H1 (cell line): ENCODE measurements around the gene APMAP. TPM values are rescaled to one million over a fixed set of nuclear protein-coding genes. Genes with fewer than 3 reads are reported as not detected.

ENCODE experiments used
- CTCF ChIA-PET: fragments of 300-600 bp; sonication (Branson Sonifier 250); formaldehyde crosslinking; loops from one replicate; lab custom pipeline; 2021; ENCODE audit not compliant: partially characterized antibody; lab: Charles Lee
- POLR2A ChIA-PET: fragments of 300-600 bp; sonication (Branson Sonifier 250); formaldehyde crosslinking; loops from one replicate; lab custom pipeline; 2021; ENCODE audit warnings: inconsistent platforms; ENCODE audit not compliant: partially characterized antibody; lab: Charles Lee
- DNase-seq, 2 experiments: peaks; one replicate each; pipeline versions ENCODE4 v3.0.0 to v3.0.0-alpha.2; 2010 to 2022; ENCODE audit warnings: low spot score in 2 of 2, low read depth in 1 of 2, mixed read lengths in 1 of 2
- FAIRE-seq: peaks from 2 replicates; lab custom pipeline; 2011; peaks lifted over from hg19 to GRCh38; lab: Jason Lieb, UNC
- H2AFZ ChIP-seq: 2 replicates; pipeline ENCODE4 v1.8.1; 2012; ENCODE audit warnings: low read length, inconsistent platforms
- H2AK5ac ChIP-seq: 2 replicates; pipeline ENCODE4 v1.6.1; 2013; ENCODE audit warnings: low read depth, low read length
- H2BK120ac ChIP-seq: replicated peaks from 2 replicates; pipeline ENCODE3; 2013; ENCODE audit warnings: low read depth, low read length, inconsistent platforms
- H2BK12ac ChIP-seq: 2 replicates; pipeline ENCODE4 v1.6.1; 2013; ENCODE audit warnings: low read depth, low read length
- H2BK15ac ChIP-seq: 2 replicates; pipeline ENCODE4 v1.6.1; 2013; ENCODE audit warnings: low read length
- H2BK20ac ChIP-seq: 2 replicates; pipeline ENCODE4 v1.6.1; 2013; ENCODE audit warnings: low read length
- H2BK5ac ChIP-seq: 2 replicates; pipeline ENCODE4 v1.6.1; 2013; ENCODE audit warnings: low read depth, low read length
- H3K14ac ChIP-seq: 2 replicates; pipeline ENCODE4 v1.6.1; 2013; ENCODE audit warnings: inconsistent platforms; ENCODE audit not compliant: insufficient read length
- H3K18ac ChIP-seq: 2 replicates; pipeline ENCODE4 v1.6.1; 2013; ENCODE audit warnings: low read length; ENCODE audit errors: extremely low read depth
- H3K23ac ChIP-seq: 2 replicates; pipeline ENCODE4 v1.6.1; 2013; ENCODE audit warnings: inconsistent platforms; ENCODE audit not compliant: insufficient read length
- H3K23me2 ChIP-seq: 2 replicates; pipeline ENCODE4 v1.6.1; 2013; ENCODE audit warnings: low read depth, low read length
- H3K27ac ChIP-seq: 2 replicates; pipeline ENCODE4 v1.6.1; 2011; ENCODE audit warnings: low read depth, low read length, inconsistent platforms
- H3K27me3 ChIP-seq, 4 experiments: replicated peaks in 1 of 4; 1 replicate in 1 of 4; 2 replicates in 3 of 4; pipeline versions ENCODE4 v1.6.1 to v1.8.1; 2011 to 2013; ENCODE audit warnings: low read length in 3 of 4, mild to moderate bottlenecking in 3 of 4, inconsistent platforms in 2 of 4, mixed read lengths in 2 of 4, moderate library complexity in 1 of 4; ENCODE audit not compliant: control insufficient read depth in 3 of 4, insufficient read depth in 3 of 4; ENCODE audit errors: extremely low read depth in 1 of 4
- H3K36me3 ChIP-seq, 4 experiments: 2 replicates each; pipeline versions ENCODE4 v1.6.1 to v1.8.1; 2011 to 2013; ENCODE audit warnings: mild to moderate bottlenecking in 4 of 4, low read length in 3 of 4, moderate library complexity in 2 of 4, control low read depth in 1 of 4, inconsistent platforms in 1 of 4; ENCODE audit not compliant: insufficient read depth in 4 of 4, control insufficient read depth in 2 of 4
- H3K4ac ChIP-seq: replicated peaks from 2 replicates; pipeline ENCODE3; 2013; ENCODE audit warnings: low read length, low read depth, mixed read lengths, inconsistent platforms; ENCODE audit not compliant: insufficient read length
- H3K4me1 ChIP-seq, 4 experiments: replicated peaks in 1 of 4; 1 replicate in 1 of 4; 2 replicates in 3 of 4; pipeline versions ENCODE4 v1.6.1 to v1.8.1; 2011 to 2013; ENCODE audit warnings: low read length in 3 of 4, inconsistent platforms in 2 of 4, mixed read lengths in 1 of 4; ENCODE audit not compliant: insufficient read depth in 4 of 4, control insufficient read depth in 3 of 4
- H3K4me2 ChIP-seq, 2 experiments: 2 replicates each; pipeline versions ENCODE4 v1.6.1 to v1.8.1; 2011 to 2013; ENCODE audit warnings: low read depth in 2 of 2, low read length in 2 of 2, control low read depth in 1 of 2, inconsistent platforms in 1 of 2, mild to moderate bottlenecking in 1 of 2; ENCODE audit not compliant: insufficient read depth in 1 of 2
- H3K4me3 ChIP-seq, 4 experiments: fragments of 200-600, 300-600 bp in 1 of 4; sonication (generic), shearing (Covaris generic), sonication (Bioruptor Twin) in 1 of 4; 2 replicates each; pipeline versions ENCODE4 v1.5.1 to v1.8.1; 2011 to 2016; ENCODE audit warnings: low read length in 4 of 4, low read depth in 3 of 4, control low read depth in 2 of 4, inconsistent platforms in 2 of 4, mild to moderate bottlenecking in 2 of 4, mixed read lengths in 1 of 4, moderate library complexity in 1 of 4; ENCODE audit not compliant: insufficient read depth in 2 of 4; ENCODE audit errors: extremely low read depth in 1 of 4
- H3K56ac ChIP-seq: replicated peaks from 2 replicates; pipeline ENCODE3; 2013; ENCODE audit warnings: low read depth, mild to moderate bottlenecking, mixed read lengths, low read length, inconsistent platforms; ENCODE audit not compliant: insufficient read length
- H3K79me1 ChIP-seq: 2 replicates; pipeline ENCODE4 v1.6.1; 2013; ENCODE audit warnings: low read depth, low read length, control low read depth
- H3K79me2 ChIP-seq, 2 experiments: 2 replicates each; pipeline versions ENCODE4 v1.6.1 to v1.8.1; 2012 to 2013; ENCODE audit warnings: low read length in 2 of 2, mild to moderate bottlenecking in 2 of 2, inconsistent platforms in 1 of 2; ENCODE audit not compliant: insufficient read depth in 2 of 2, control insufficient read depth in 1 of 2
- H3K9ac ChIP-seq, 4 experiments: replicated peaks in 1 of 4; 1 replicate in 1 of 4; 2 replicates in 3 of 4; pipeline versions ENCODE4 v1.6.1 to v1.8.1; 2011 to 2013; ENCODE audit warnings: low read depth in 3 of 4, low read length in 3 of 4, control low read depth in 2 of 4, mild to moderate bottlenecking in 2 of 4, moderate library complexity in 2 of 4, inconsistent platforms in 1 of 4; ENCODE audit errors: extremely low read depth in 1 of 4
- H3K9me3 ChIP-seq, 2 experiments: 2 replicates each; pipeline versions ENCODE4 v1.6.1 to v1.8.1; 2012 to 2013; ENCODE audit warnings: mild to moderate bottlenecking in 2 of 2, moderate library complexity in 2 of 2, control low read depth in 1 of 2, inconsistent platforms in 1 of 2, low read depth in 1 of 2, low read length in 1 of 2, mixed read lengths in 1 of 2; ENCODE audit not compliant: insufficient read depth in 2 of 2
- H4K20me1 ChIP-seq, 2 experiments: replicated peaks in 1 of 2; 2 replicates each; pipeline versions ENCODE3 to v1.8.1; 2011 to 2013; ENCODE audit warnings: inconsistent platforms in 2 of 2, low read length in 2 of 2, mild to moderate bottlenecking in 1 of 2; ENCODE audit not compliant: insufficient read depth in 2 of 2, control insufficient read depth in 1 of 2
- H4K5ac ChIP-seq: 2 replicates; pipeline ENCODE4 v1.6.1; 2013; ENCODE audit warnings: low read length, low read depth, mixed read lengths, inconsistent platforms; ENCODE audit not compliant: insufficient read length
- H4K8ac ChIP-seq: 2 replicates; pipeline ENCODE4 v1.8.0; 2013; ENCODE audit warnings: mild to moderate bottlenecking, moderate library complexity, low read length, inconsistent platforms; ENCODE audit not compliant: insufficient read depth; ENCODE audit errors: extremely low read depth
- H4K91ac ChIP-seq: replicated peaks from 2 replicates; pipeline ENCODE3; 2013; ENCODE audit warnings: low read length, mixed read lengths, inconsistent platforms; ENCODE audit not compliant: insufficient read length
- CEBPB ChIP-seq: IDR thresholded peaks from 2 replicates; pipeline ENCODE4 v1.6.1; 2012; ENCODE audit warnings: low read depth, low read length
- CHD1 ChIP-seq: IDR thresholded peaks from 2 replicates; pipeline ENCODE4 v1.6.1; 2012; ENCODE audit warnings: low read depth, low read length, improper control_type of control experiment
- CTBP2 ChIP-seq: IDR thresholded peaks from 2 replicates; pipeline ENCODE4 v1.7.0; 2011; ENCODE audit warnings: borderline replicate concordance, mild to moderate bottlenecking, moderate library complexity, mixed read lengths, low read length; ENCODE audit not compliant: insufficient read depth, insufficient read length
- KDM4A ChIP-seq: IDR thresholded peaks from one replicate; pipeline ENCODE4 v1.7.1; 2012; ENCODE audit warnings: low read depth, mild to moderate bottlenecking, moderate library complexity, low read length, inconsistent platforms; ENCODE audit not compliant: severe bottlenecking
- NRF1 ChIP-seq: IDR thresholded peaks from 2 replicates; pipeline ENCODE4 v1.6.1; 2011; ENCODE audit warnings: mild to moderate bottlenecking, low read depth, low read length, improper control_type of control experiment
- SAP30 ChIP-seq: fragments of 300-600 bp; sonication (generic); IDR thresholded peaks from 2 replicates; pipeline ENCODE4 v1.7.1; 2012; ENCODE audit warnings: low read length, moderate library complexity, mild to moderate bottlenecking, inconsistent platforms; ENCODE audit not compliant: insufficient read depth, insufficient replicate concordance
- SP4 ChIP-seq: IDR thresholded peaks from 2 replicates; pipeline ENCODE4 v1.6.1; 2012; ENCODE audit warnings: low read length, inconsistent platforms
- SUZ12 ChIP-seq: fragments of 200-600 bp; sonication (generic); IDR thresholded peaks from 2 replicates; pipeline ENCODE4 v1.6.1; 2012; ENCODE audit warnings: mild to moderate bottlenecking, inconsistent platforms, low read length, moderate library complexity, mixed read lengths
- ZNF274 ChIP-seq: IDR thresholded peaks from 2 replicates; pipeline ENCODE4 v1.7.0; 2012; ENCODE audit warnings: low read length, borderline replicate concordance; ENCODE audit errors: extremely low read depth
- WGBS, 2 experiments: shearing (Covaris generic) in 1 of 2; methylation state at CpG; one replicate each; pipeline versions ENCODE4 v1.1.6 to v1.1.7; 2013 to 2015; ENCODE audit warnings: low lambda C conversion rate in 2 of 2, mixed read lengths in 2 of 2, inconsistent platforms in 1 of 2, low coverage in 1 of 2, missing lambda C conversion rate in 1 of 2; ENCODE audit not compliant: insufficient replicate concordance in 2 of 2, insufficient coverage in 1 of 2, insufficient read length in 1 of 2; ENCODE audit errors: extremely low coverage in 1 of 2, missing lambda C conversion rate in 1 of 2; 5-methylcytosine and 5-hydroxymethylcytosine counted together
- polyA plus RNA-seq, 7 experiments: library from polyadenylated mRNA; depleted of rRNA in 3 of 7; stranded (reverse) in 5 of 7; unstranded in 2 of 7; fragments of >200 nt in 5 of 7; fragments of 200-250 nt in 2 of 7; gene quantifications; 1 replicate in 5 of 7; 2 replicates in 1 of 7; 4 replicates in 1 of 7; pipeline versions ENCODE4 v1.2.1 to v1.2.3, GENCODE V29; 2011 to 2013; ENCODE audit warnings: missing spikeins in 2 of 7, mixed read lengths in 2 of 7
- total RNA-seq: library from RNA; stranded (reverse); fragmentation: NEBNext Ultra II Directional; extraction: Animal tissue kit (Norgen Biotek cat#: 25700); gene quantifications from 2 replicates; pipeline ENCODE4 v1.2.1, GENCODE V29; 2021

The APMAP gene
- total and polyA plus RNA-seq, 2 of the 8 experiments (the other 6 are each of a cell fraction or from before 2014, with no cell fraction given) = 31.3 to 66.0 TPM

DNA sequence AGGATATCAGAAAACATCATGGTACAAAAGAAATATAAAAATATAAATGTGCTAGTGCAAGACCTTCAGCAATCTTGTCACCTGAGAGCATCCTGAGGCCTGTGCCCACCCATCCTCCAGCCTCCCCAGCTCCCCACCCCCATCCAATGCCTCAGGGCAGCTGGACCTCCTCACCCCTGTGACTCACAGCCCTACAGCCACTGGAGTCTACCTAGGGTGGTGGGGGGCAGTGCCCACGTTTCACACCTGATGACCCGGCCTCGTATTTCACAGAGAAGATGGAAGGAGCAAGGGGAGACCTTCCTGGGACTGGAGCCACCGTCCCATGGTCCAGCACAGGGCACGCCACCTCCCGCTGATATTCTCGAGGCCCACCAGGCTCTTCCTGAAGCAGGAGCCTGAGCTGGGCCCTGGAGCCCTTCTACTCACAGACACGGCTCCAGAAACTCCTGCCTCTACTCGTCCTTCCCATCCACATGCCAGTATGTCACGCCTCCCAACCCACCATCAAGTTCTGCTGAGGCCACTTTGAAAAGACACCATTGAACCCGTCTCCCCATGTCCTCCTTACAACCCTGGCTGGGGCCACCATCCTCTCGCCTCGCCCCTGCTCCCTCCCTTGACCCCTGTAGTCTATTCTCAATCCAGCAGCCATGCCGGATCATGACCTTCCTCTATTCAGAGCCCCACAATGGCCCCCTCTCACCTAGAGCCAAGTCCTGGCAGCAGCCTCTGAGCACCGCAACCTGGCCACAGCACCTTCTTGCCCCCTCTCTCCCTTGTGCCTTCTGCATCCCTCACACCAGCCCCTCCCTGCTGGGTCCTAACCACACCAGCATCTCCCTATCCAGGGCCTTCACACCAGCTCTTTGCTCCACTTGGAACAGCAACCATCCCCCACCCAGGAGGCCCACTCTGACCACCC, 13.3 kb downstream of the APMAP start:
- no peak overlapping the region for H3K9ac ChIP-seq
- H3K4me3 ChIP-seq = no peak overlapping the region
- no peak overlapping the region for H4K5ac ChIP-seq
- no peak overlapping the region for H4K8ac ChIP-seq
- H3K4me2 ChIP-seq = no peak overlapping the region
- no peak for FAIRE-seq
- DNase-seq = peak in 1 of 2 experiments; percentile 22
- no peaks in the 10 kb centered on the region for H3K23me2 ChIP-seq
- no peak overlapping the region for H2AK5ac ChIP-seq
- no peak overlapping the region for H2BK15ac ChIP-seq
- ChIA-PET POLR2A (no interaction called here), CTCF (no interaction called here)
- H2BK5ac ChIP-seq = no peak overlapping the region
- H3K27ac ChIP-seq = no peak overlapping the region
- H2BK120ac ChIP-seq = no peak overlapping the region
- 93% methylated on average over 15 of the region's 15 CpGs; no CpG with 5 or more reads in 1 of the 2 experiments for WGBS, 2 experiments
- no peak overlapping the region for H3K4ac ChIP-seq
- no peak overlapping the region for H3K23ac ChIP-seq
- H3K79me1 ChIP-seq = no peaks in the 10 kb centered on the region; the same call in 1 of the 2 replicates
- peaks cover 0 to 26% (median 10%) of the 10 kb centered on the region in 4 experiments; a peak in 6 of 8 replicates for H3K36me3 ChIP-seq
- H3K56ac ChIP-seq = no peak overlapping the region
- H3K9me3 ChIP-seq = peaks cover 8 to 9% of the 10 kb centered on the region in 2 experiments; a peak in 3 of 4 replicates
- TF ChIP-seq SUZ12 = no peak
- no peak for TF ChIP-seq CTBP2
- no peak for TF ChIP-seq SP4
- TF ChIP-seq ZNF274 = no peak
- TF ChIP-seq NRF1 = no peak
- no peak for TF ChIP-seq KDM4A
- TF ChIP-seq CHD1 = no peak
- no peak for TF ChIP-seq SAP30
- TF ChIP-seq CEBPB = no peak
- H4K20me1 ChIP-seq = no peaks in the 10 kb centered on the region
- H2BK12ac ChIP-seq = no peak overlapping the region
- peaks cover 0 to 12% of the 10 kb centered on the region in 2 experiments; a peak in 1 of 4 replicates for H3K79me2 ChIP-seq
- no peak overlapping the region for H2AFZ ChIP-seq
- no peaks in the 10 kb centered on the region for H3K27me3 ChIP-seq
- no peak overlapping the region for H3K18ac ChIP-seq
- no peak overlapping the region for H2BK20ac ChIP-seq
- no peak overlapping the region for H4K91ac ChIP-seq
- no peak overlapping the region for H3K14ac ChIP-seq
- no peaks in the 10 kb centered on the region for H3K4me1 ChIP-seq
